ENCODE measurements around the gene CCND1. TPM values are rescaled to one million over a fixed set of nuclear protein-coding genes. Genes with fewer than 3 reads are reported as not detected.
"Not testable (repeated sequence)": the region's sequence is repeated elsewhere in the genome, so short reads cannot be mapped to it uniquely, and the experiment has no call there.

The CCND1 gene
- total and polyA plus RNA-seq, 3 donors from 2014 or later, result 8.8 to 16.4 (median 13.7) TPM

DNA sequence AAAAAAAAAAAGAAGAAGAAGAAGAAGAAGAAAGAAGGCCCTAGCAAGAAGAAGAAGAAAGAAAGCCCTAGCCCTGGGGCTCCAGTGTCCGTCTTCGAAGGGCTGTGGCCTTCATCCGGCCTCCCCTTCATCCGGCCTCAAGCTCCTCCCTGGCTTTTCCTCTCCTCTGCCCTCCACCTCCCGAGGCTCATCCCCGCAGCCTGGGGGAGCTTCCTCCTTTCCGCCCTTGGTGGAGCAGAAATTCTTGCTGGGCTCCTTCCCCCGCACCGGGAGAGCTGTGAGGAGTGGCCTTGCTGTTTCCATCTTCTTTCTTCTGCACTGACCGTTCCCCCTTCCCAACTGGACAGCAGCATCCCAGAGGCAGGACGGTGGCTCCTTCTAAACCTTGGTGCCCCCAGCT lies 43.7 kb downstream of the CCND1 start:
- no peak overlapping the region for H3K27ac ChIP-seq
- H3K27me3 ChIP-seq, result no peaks in the 10 kb centered on the region
- no peak for TF ChIP-seq POLR2A (IDR thresholded peaks at IDR 0.05)
- TF ChIP-seq, protein P1, sequence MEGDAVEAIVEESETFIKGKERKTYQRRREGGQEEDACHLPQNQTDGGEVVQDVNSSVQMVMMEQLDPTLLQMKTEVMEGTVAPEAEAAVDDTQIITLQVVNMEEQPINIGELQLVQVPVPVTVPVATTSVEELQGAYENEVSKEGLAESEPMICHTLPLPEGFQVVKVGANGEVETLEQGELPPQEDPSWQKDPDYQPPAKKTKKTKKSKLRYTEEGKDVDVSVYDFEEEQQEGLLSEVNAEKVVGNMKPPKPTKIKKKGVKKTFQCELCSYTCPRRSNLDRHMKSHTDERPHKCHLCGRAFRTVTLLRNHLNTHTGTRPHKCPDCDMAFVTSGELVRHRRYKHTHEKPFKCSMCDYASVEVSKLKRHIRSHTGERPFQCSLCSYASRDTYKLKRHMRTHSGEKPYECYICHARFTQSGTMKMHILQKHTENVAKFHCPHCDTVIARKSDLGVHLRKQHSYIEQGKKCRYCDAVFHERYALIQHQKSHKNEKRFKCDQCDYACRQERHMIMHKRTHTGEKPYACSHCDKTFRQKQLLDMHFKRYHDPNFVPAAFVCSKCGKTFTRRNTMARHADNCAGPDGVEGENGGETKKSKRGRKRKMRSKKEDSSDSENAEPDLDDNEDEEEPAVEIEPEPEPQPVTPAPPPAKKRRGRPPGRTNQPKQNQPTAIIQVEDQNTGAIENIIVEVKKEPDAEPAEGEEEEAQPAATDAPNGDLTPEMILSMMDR (IDR thresholded peaks at IDR 0.05), result no peak
- no peaks in the 10 kb centered on the region for H3K4me1 ChIP-seq
- no peaks in the 10 kb centered on the region for H3K9me3 ChIP-seq
- H3K4me3 ChIP-seq, result no peak overlapping the region
- WGBS, 2 donors, result 64 to 68% methylated on average over 10 to 11 of the region's 11 CpGs
- no peaks in the 10 kb centered on the region for H3K36me3 ChIP-seq (ENCODE audit: low read depth, missing control alignments)
- DNase-seq, result no peak
- intact Hi-C loops (cut with DNase I; ENCODE audit: low total_unique reads), result loop anchor here (5.0 kb wide), 1 partner anchor 513 kb away; no protein-coding TSS in a partner anchor

DNA sequence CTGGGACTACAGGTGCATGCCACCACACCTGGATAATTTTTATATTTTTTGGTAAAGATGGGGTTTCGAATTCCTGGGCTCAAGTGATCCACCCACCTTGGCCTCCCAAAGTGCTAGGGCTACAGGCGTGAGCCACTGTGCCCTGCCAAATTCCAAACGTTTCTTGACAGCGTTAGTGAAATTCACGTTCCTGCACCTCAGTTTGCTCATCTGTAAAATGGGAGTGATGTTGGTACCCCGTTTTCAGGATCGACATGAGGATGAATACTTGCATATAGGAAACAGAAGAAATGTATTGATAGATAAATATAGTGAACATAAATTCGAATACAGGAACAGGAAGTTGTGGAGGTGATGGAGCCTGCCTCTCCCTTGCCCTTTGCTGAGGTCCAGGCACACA lies 44.4 kb downstream of the CCND1 start:
- no peak for DNase-seq
- intact Hi-C loops (cut with DNase I; ENCODE audit: low total_unique reads), result no loop called here
- TF ChIP-seq POLR2A (IDR thresholded peaks at IDR 0.05), result no peak
- TF ChIP-seq, protein P1 (IDR thresholded peaks at IDR 0.05), result no peak
- Histone ChIP-seq H3K27me3 (no peaks in the 10 kb centered on the region), H3K9me3 (no peaks in the 10 kb centered on the region), H3K27ac (no peak overlapping the region), H3K36me3 (ENCODE audit: low read depth, missing control alignments) (no peaks in the 10 kb centered on the region), H3K4me1 (no peaks in the 10 kb centered on the region), H3K4me3 (no peak overlapping the region)
- WGBS, 2 donors, result 50 to 67% methylated on average over 8 of the region's 8 CpGs

DNA sequence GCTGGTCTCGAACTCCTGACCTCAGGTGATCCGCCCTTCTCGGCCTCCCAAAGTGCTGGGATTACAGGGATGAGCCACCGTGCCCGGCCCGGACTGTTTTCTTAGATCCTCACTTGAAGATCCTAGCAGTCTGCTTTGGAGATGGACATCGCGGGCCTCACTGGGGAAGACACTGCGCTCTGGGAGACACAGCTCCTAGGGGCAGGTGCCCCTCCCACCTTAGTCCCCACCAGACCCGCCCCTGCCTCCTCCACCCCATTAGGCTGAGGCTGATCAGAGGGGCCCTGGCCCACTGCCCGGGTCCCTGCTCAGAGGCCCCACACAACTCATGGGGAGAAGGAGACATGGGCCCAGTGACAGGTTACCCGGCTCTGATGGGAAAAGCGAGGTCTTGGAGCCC lies 45.5 kb downstream of the CCND1 start:
- no peak for DNase-seq
- no peak overlapping the region for H3K4me3 ChIP-seq
- H3K36me3 ChIP-seq (ENCODE audit: low read depth, missing control alignments), result no peaks in the 10 kb centered on the region
- no peaks in the 10 kb centered on the region for H3K9me3 ChIP-seq
- 61 to 74% methylated on average over 5 to 10 of the region's 13 CpGs for WGBS, 2 donors
- H3K27me3 ChIP-seq, result no peaks in the 10 kb centered on the region
- intact Hi-C loops (cut with DNase I; ENCODE audit: low total_unique reads), result no loop called here
- no peaks in the 10 kb centered on the region for H3K4me1 ChIP-seq
- H3K27ac ChIP-seq, result no peak overlapping the region
- no peak for TF ChIP-seq POLR2A (IDR thresholded peaks at IDR 0.05)
- TF ChIP-seq, protein P1 (IDR thresholded peaks at IDR 0.05), result no peak

DNA sequence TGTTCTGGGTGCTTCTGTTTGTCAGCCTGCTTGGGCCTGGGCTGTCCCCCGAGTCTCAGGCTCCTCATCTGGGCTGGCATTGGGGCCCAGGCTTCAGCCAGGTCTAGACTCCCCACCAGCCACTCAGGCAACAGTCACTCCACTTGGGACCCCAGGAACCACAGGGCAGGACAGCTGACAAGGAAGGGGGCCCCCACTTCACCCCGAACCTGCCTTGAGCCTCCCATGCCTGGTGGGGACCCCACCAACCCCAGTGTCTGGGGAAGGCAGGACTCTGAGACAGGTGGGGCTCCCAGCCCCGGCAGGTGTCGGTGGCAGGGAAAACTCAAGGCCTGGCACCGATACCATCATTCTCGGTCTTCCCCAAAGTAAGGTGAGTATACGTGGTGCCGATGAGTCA lies 45.9 kb downstream of the CCND1 start:
- Histone ChIP-seq H3K9me3 (no peaks in the 10 kb centered on the region), H3K36me3 (ENCODE audit: low read depth, missing control alignments) (no peaks in the 10 kb centered on the region), H3K27me3 (no peaks in the 10 kb centered on the region), H3K4me1 (no peaks in the 10 kb centered on the region), H3K27ac (no peak overlapping the region), H3K4me3 (no peak overlapping the region)
- TF ChIP-seq, protein P1 (IDR thresholded peaks at IDR 0.05), result no peak
- TF ChIP-seq POLR2A (IDR thresholded peaks at IDR 0.05), result no peak
- DNase-seq, result no peak
- intact Hi-C loops (cut with DNase I; ENCODE audit: low total_unique reads), result no loop called here
- 77 to 88% methylated on average over 6 to 8 of the region's 8 CpGs for WGBS, 2 donors

DNA sequence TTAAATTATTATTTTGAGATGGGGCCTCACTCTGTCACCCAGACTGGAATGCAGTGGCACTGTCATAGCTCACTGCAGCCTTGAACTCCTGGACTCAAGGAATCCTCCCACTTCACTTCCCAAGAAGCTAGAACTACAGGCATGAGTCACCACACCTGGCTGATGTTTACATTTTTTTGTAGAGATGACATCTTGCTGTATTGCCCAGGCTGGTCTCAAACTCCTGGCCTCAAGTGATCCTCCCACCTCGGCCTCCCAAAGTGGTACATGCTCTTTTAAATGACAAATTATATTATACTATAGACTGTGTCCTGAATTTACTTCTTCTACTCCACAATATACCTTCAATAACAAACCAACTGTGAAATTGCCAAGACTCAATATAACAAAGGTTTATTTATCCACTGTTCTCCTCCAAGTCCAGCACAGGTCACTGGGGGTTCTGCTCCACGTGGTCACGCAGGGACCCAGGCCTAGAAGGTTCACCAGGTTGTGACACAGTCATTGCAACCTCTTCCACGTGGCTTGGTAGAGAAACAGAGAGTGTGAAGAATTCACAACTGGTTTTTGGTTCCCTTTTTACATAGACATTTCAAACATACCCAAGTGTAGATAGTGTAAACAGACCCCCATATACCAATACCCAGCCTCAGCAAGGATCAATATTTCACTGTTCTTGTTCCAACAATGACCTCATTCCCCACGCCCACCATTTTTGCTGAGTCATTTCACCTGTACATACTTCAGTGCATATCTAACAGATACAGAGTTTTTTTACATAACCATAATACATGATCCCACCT lies 47.2 kb downstream of the CCND1 start:
- H3K9me3 ChIP-seq; H3K36me3 ChIP-seq (ENCODE audit: low read depth, missing control alignments); H3K4me1 ChIP-seq; H3K27me3 ChIP-seq; DNase-seq; H3K27ac ChIP-seq; intact Hi-C loops (cut with DNase I; ENCODE audit: low total_unique reads); H3K4me3 ChIP-seq: not testable (repeated sequence)
- WGBS, 2 donors, result 84 to 87% methylated on average over 5 of the region's 5 CpGs
